Loucy (cell line): ENCODE measurements around the gene MYO5C.

ENCODE experiments used
- EZH2phosphoT487 ChIP-seq: fragments of 200-600 bp; IDR thresholded peaks from 2 replicates; pipeline ENCODE4 v1.6.1; 2018; ENCODE audit warnings: antibody characterized with exemption, mild to moderate bottlenecking, moderate library complexity, borderline replicate concordance
- TF ChIP-seq, protein P1 (sequence below): fragments of 200-600 bp; sonication (generic); conservative IDR thresholded peaks from 2 replicates; pipeline ENCODE4 v1.5.1; 2014; ENCODE audit warnings: mild to moderate bottlenecking, antibody characterized with exemption, low read length

GRCh38 chr15:52288986-52289385 is 6.6 kb downstream of the MYO5C start:
- TF ChIP-seq, protein P1, sequence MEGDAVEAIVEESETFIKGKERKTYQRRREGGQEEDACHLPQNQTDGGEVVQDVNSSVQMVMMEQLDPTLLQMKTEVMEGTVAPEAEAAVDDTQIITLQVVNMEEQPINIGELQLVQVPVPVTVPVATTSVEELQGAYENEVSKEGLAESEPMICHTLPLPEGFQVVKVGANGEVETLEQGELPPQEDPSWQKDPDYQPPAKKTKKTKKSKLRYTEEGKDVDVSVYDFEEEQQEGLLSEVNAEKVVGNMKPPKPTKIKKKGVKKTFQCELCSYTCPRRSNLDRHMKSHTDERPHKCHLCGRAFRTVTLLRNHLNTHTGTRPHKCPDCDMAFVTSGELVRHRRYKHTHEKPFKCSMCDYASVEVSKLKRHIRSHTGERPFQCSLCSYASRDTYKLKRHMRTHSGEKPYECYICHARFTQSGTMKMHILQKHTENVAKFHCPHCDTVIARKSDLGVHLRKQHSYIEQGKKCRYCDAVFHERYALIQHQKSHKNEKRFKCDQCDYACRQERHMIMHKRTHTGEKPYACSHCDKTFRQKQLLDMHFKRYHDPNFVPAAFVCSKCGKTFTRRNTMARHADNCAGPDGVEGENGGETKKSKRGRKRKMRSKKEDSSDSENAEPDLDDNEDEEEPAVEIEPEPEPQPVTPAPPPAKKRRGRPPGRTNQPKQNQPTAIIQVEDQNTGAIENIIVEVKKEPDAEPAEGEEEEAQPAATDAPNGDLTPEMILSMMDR, result no peak
- no peak for TF ChIP-seq EZH2phosphoT487
